NCI-H1436 (cell line): ENCODE measurements around the gene MPRIP.

Experiments used
- DNase-seq: peaks from one replicate; lab custom pipeline; 2025; lab: John Stamatoyannopoulos, UW

MPRIP gene

GRCh38 chr17:17109907-17110306, 67.7 kb downstream of the MPRIP start:
- no peak for DNase-seq

- DNase-seq: no peak
Measured at GRCh38 chr17:17110520-17110919, 68.3 kb downstream of the MPRIP start.

- DNase-seq: no peak
Measured at GRCh38 chr17:17111401-17112393, 69.4 kb downstream of the MPRIP start.

GRCh38 chr17:17112628-17113200, 70.5 kb downstream of the MPRIP start:
- DNase-seq: no peak

- DNase-seq: no peak
Measured at GRCh38 chr17:17114592-17115225, 72.5 kb downstream of the MPRIP start.

- DNase-seq: no peak
Measured at GRCh38 chr17:17115620-17116019, 73.4 kb downstream of the MPRIP start.

- DNase-seq: no peak
Measured at GRCh38 chr17:17116406-17116805, 74.1 kb downstream of the MPRIP start.

- no peak for DNase-seq
Measured at GRCh38 chr17:17117923-17118322, 75.7 kb downstream of the MPRIP start.

- DNase-seq: no peak
Measured at GRCh38 chr17:17118399-17118798, 76.1 kb downstream of the MPRIP start.

GRCh38 chr17:17119106-17119505, 76.8 kb downstream of the MPRIP start:
- DNase-seq: no peak

GRCh38 chr17:17119533-17119932, 77.3 kb downstream of the MPRIP start:
- no peak for DNase-seq

- DNase-seq: no peak
Measured at GRCh38 chr17:17120294-17120693, 78.0 kb downstream of the MPRIP start.

GRCh38 chr17:17120701-17121100, 78.4 kb downstream of the MPRIP start:
- no peak for DNase-seq

- no peak for DNase-seq
Measured at GRCh38 chr17:17121162-17121561, 78.9 kb downstream of the MPRIP start.

- no peak for DNase-seq
Measured at GRCh38 chr17:17122781-17123483, 80.7 kb downstream of the MPRIP start.

- no peak for DNase-seq
Measured at GRCh38 chr17:17124341-17124740, 82.1 kb downstream of the MPRIP start.

- no peak for DNase-seq
Measured at GRCh38 chr17:17125136-17126084, 83.2 kb downstream of the MPRIP start.

GRCh38 chr17:17126131-17127110, 84.2 kb downstream of the MPRIP start:
- DNase-seq: no peak

- DNase-seq: no peak
Measured at GRCh38 chr17:17127156-17127555, 84.9 kb downstream of the MPRIP start.

- no peak for DNase-seq
Measured at GRCh38 chr17:17127730-17128291, 85.6 kb downstream of the MPRIP start.
